GM12878 (cell line): ENCODE data around the gene ATG12. TPM values are rescaled to one million over a fixed set of nuclear protein-coding genes. Genes with fewer than 3 reads are reported as not detected.

Experiments used
- ATAC-seq: fragments of 200-7000 bp; cut with Tn5 transposase; 3 replicates; pipeline ENCODE4 v1.9.1; 2020; ENCODE audit warnings: mild to moderate bottlenecking, moderate library complexity
- BruUV-seq: library from RNA; stranded (reverse); fragments of 400-500 nt; replicated peaks from 2 replicates; lab custom pipeline; 2021; lab: Mats Ljungman, UMichigan
- CTCF ChIA-PET: fragments of 300-600 bp; sonication (Branson Sonifier 250); formaldehyde crosslinking; extraction: SDS; loops from one replicate; lab custom pipeline; 2021; ENCODE audit warnings: inconsistent platforms; lab: Yijun Ruan, JAX
- POLR2A ChIA-PET: fragments of 350-600 bp; formaldehyde crosslinking; extraction: SDS; loops from one replicate; lab custom pipeline; 2021; ENCODE audit warnings: inconsistent platforms; lab: Charles Lee
- RAD21 ChIA-PET: fragments of 300-600 bp; sonication (Branson Sonifier 250); formaldehyde crosslinking; loops from one replicate; lab custom pipeline; 2023; ENCODE audit warnings: antibody characterized with exemption; ENCODE audit not compliant: unreplicated experiment; lab: Charles Lee
- SMC1A ChIA-PET: fragments of 300-600 bp; sonication (Branson Sonifier 250); formaldehyde crosslinking; loops from one replicate; lab custom pipeline; 2023; ENCODE audit not compliant: unreplicated experiment, uncharacterized antibody; lab: Charles Lee
- DNase-seq: peaks from one replicate; pipeline ENCODE4 v3.0.0-alpha.2; 2011; ENCODE audit warnings: low read depth, low spot score
- FAIRE-seq: peaks from 3 replicates; lab custom pipeline; 2011; peaks lifted over from hg19 to GRCh38; lab: Jason Lieb, UNC
- H2AFZ ChIP-seq: 2 replicates; pipeline ENCODE4 v1.6.0; 2011; ENCODE audit warnings: low read depth, low read length, control low read depth; ENCODE audit not compliant: control insufficient read depth
- H3K27ac ChIP-seq: 2 replicates; pipeline ENCODE4 v1.5.1; 2011; ENCODE audit warnings: control low read depth; ENCODE audit not compliant: control insufficient read depth, insufficient read depth
- H3K27me3 ChIP-seq, 2 experiments: replicated peaks in 1 of 2; 2 replicates each; pipeline versions ENCODE4 v1.6.0 to v1.6.1; 2011; ENCODE audit warnings: low read length in 1 of 2; ENCODE audit not compliant: control insufficient read depth in 2 of 2, insufficient read depth in 2 of 2
- H3K36me3 ChIP-seq, 2 experiments: 2 replicates each; pipeline ENCODE4 v1.5.1; 2011; ENCODE audit warnings: low read length in 1 of 2; ENCODE audit not compliant: control insufficient read depth in 2 of 2, insufficient read depth in 2 of 2
- H3K4me1 ChIP-seq: 2 replicates; pipeline ENCODE4 v1.6.1; 2011; ENCODE audit warnings: mild to moderate bottlenecking, low read length, moderate library complexity, mixed read lengths; ENCODE audit not compliant: control insufficient read depth, insufficient read depth
- H3K4me2 ChIP-seq: 2 replicates; pipeline ENCODE4 v1.6.0; 2011; ENCODE audit warnings: control low read depth; ENCODE audit not compliant: control insufficient read depth, insufficient read depth
- H3K4me3 ChIP-seq: fragments of 200-600 bp; sonication (generic); 2 replicates; pipeline ENCODE4 v1.5.1; 2016
- H3K79me2 ChIP-seq: 2 replicates; pipeline ENCODE4 v1.6.0; 2011; ENCODE audit warnings: low read length; ENCODE audit not compliant: control insufficient read depth, insufficient read depth
- H3K9ac ChIP-seq: 2 replicates; pipeline ENCODE4 v1.8.0; 2011; ENCODE audit warnings: low read length, control low read depth, mixed read lengths; ENCODE audit not compliant: control insufficient read depth, insufficient read depth
- H3K9me3 ChIP-seq: replicated peaks from 3 replicates; pipeline ENCODE4 v1.5.1; 2011; ENCODE audit warnings: mild to moderate bottlenecking, low read length; ENCODE audit not compliant: control insufficient read depth, insufficient read depth
- H4K20me1 ChIP-seq: 2 replicates; pipeline ENCODE4 v1.6.0; 2011; ENCODE audit not compliant: control insufficient read depth, insufficient read depth
- BHLHE40 ChIP-seq, 2 experiments: fragments of 450-650 bp in 1 of 2; IDR thresholded peaks; 2 replicates each; pipeline ENCODE4 v1.6.1; 2011 to 2017; ENCODE audit warnings: low read depth in 2 of 2, borderline replicate concordance in 1 of 2, improper control_type of control experiment in 1 of 2, low read length in 1 of 2, mild to moderate bottlenecking in 1 of 2
- CEBPB ChIP-seq, 2 experiments: fragments of 150-350 bp in 1 of 2; IDR thresholded peaks; 2 replicates each; pipeline ENCODE4 v1.6.1; 2012 to 2014; ENCODE audit warnings: low read depth in 2 of 2, low read length in 2 of 2, borderline replicate concordance in 1 of 2, inconsistent platforms in 1 of 2
- CREM ChIP-seq: IDR thresholded peaks from 2 replicates; pipeline ENCODE4 v1.6.1; 2014; ENCODE audit warnings: antibody characterized with exemption, low read depth
- GATAD2B ChIP-seq: fragments of 450-650 bp; conservative IDR thresholded peaks from 2 replicates; pipeline ENCODE4 v1.6.1; 2017; ENCODE audit warnings: low read depth, mild to moderate bottlenecking, moderate library complexity
- HCFC1 ChIP-seq: fragments of 150-350 bp; IDR thresholded peaks from 2 replicates; pipeline ENCODE4 v1.6.1; 2014; ENCODE audit warnings: low read length
- HDAC2 ChIP-seq: fragments of 200-600 bp; sonication (generic); IDR thresholded peaks from 2 replicates; pipeline ENCODE4 v1.6.1; 2017
- IRF4 ChIP-seq: IDR thresholded peaks from 2 replicates; pipeline ENCODE4 v1.6.1; 2011; ENCODE audit warnings: low read depth, low read length
- MTA3 ChIP-seq: IDR thresholded peaks from 2 replicates; pipeline ENCODE4 v1.6.1; 2012; ENCODE audit warnings: low read length, inconsistent platforms, borderline replicate concordance
- MYB ChIP-seq: fragments of 150-350 bp; IDR thresholded peaks from 2 replicates; pipeline ENCODE4 v1.6.1; 2014; ENCODE audit warnings: mild to moderate bottlenecking, low read depth, low read length, borderline replicate concordance
- NFIC ChIP-seq: IDR thresholded peaks from 2 replicates; pipeline ENCODE4 v1.6.1; 2012; ENCODE audit warnings: low read depth, mild to moderate bottlenecking, inconsistent platforms, low read length, moderate library complexity
- POLR2A ChIP-seq: IDR thresholded peaks from 2 replicates; pipeline ENCODE4 v1.6.1; 2011; ENCODE audit warnings: low read depth, mild to moderate bottlenecking, low read length
- RAD51 ChIP-seq: fragments of 450-650 bp; IDR thresholded peaks from 2 replicates; pipeline ENCODE4 v1.6.1; 2016; ENCODE audit warnings: moderate library complexity, mild to moderate bottlenecking, inconsistent platforms
- STAT3 ChIP-seq: IDR thresholded peaks from 2 replicates; pipeline ENCODE4 v1.6.1; 2011; ENCODE audit warnings: low read depth, low read length, improper control_type of control experiment
- SUZ12 ChIP-seq: fragments of 200-600 bp; sonication (generic); IDR thresholded peaks from one replicate; pipeline ENCODE4 v1.6.1; 2018; ENCODE audit warnings: antibody characterized with exemption, mild to moderate bottlenecking; ENCODE audit not compliant: unreplicated experiment
- TAF1 ChIP-seq: IDR thresholded peaks from 2 replicates; pipeline ENCODE4 v1.6.1; 2011; ENCODE audit warnings: mild to moderate bottlenecking, low read depth, low read length, borderline replicate concordance
- ZBTB40 ChIP-seq: fragments of 450-650 bp; IDR thresholded peaks from 2 replicates; pipeline ENCODE4 v1.6.1; 2016; ENCODE audit warnings: mild to moderate bottlenecking, moderate library complexity, borderline replicate concordance
- ZNF622 ChIP-seq: fragments of 450-650 bp; IDR thresholded peaks from 2 replicates; pipeline ENCODE4 v1.6.1; 2017; ENCODE audit warnings: mild to moderate bottlenecking, inconsistent platforms
- WGBS: methylation state at CpG from one replicate; pipeline ENCODE4 v1.1.6; 2016; ENCODE audit warnings: low lambda C conversion rate; ENCODE audit not compliant: insufficient replicate concordance, insufficient coverage; ENCODE audit errors: missing lambda C conversion rate; 5-methylcytosine and 5-hydroxymethylcytosine counted together
- in situ Hi-C: fragments of 300-500 bp; cut with MboI; formaldehyde crosslinking; loops from 9 replicates; pipeline ENCODE4 v1.14.3; 2018; ENCODE audit warnings: mixed read lengths
- intact Hi-C: fragments of 100-400 bp; cut with micrococcal nuclease; formaldehyde crosslinking; loops from one replicate; pipeline ENCODE4 v1.14.2; 2022; ENCODE audit not compliant: unreplicated experiment
- polyA plus RNA-seq, 11 experiments: library from polyadenylated mRNA; depleted of rRNA in 4 of 11; unstranded in 6 of 11; stranded (reverse) in 5 of 11; fragments of >200 nt; fragmentation: Nextera tagmentation in 4 of 11; fragmentation: Illumina TruSeq in 1 of 11; extraction: Ambion mirVana in 4 of 11; extraction: Trizol in 1 of 11; gene quantifications; 1 replicate in 1 of 11; 2 replicates in 10 of 11; pipeline versions ENCODE4 v1.2.1 to v1.2.3, GENCODE V29; 2011 to 2016; ENCODE audit warnings: inconsistent platforms in 2 of 11, missing spikeins in 2 of 11, low read depth in 1 of 11
- total RNA-seq, 4 experiments: library from RNA; depleted of rRNA in 3 of 4; stranded (reverse); fragments of >200 nt in 3 of 4; fragmentation: Illumina TruSeq in 1 of 4; extraction: Trizol in 1 of 4; gene quantifications; 2 replicates each; pipeline versions ENCODE4 v1.2.1 to v1.2.3, GENCODE V29; 2013 to 2021

ATG12 gene
- total and polyA plus RNA-seq, 10 of the 15 experiments (the other 5 are each of a cell fraction or from before 2014, with no cell fraction given): 23.2 to 92.0 (median 58.6) TPM

DNA sequence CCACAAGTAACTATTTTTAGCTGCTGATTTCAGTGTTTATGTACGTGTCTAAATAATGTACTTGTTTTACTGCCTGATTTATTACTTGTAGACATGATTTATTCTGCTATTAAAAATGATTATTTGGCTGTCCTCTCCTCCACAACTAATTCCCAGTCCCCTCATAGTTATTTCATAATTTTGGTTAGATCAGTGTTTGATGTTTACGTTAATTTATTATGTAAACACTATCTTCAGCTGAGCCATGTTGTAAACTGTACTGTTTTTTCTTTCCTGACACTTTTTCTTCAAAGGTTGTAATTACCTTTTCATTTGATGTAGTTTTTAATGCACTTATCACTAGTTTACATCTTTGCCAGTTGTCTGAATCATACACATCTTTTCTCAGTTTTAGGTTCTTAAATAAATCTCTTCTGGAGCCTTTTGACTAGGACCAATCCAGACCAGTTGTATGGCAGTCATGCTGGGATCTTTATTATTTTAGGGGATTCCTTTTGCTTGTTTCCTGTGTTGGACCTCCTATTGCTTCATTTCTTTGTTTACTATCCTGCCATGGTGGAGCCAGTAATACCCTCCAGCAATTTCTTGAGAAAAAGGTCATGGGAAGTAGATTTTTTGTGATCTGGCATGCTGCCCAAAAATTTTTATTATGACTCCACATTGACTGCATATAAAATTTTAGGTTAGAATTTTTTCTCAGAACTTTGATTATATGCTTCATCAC, 16.4 kb upstream of the ATG12 start:
- DNase-seq (no peak), FAIRE-seq (no peak), ATAC-seq (no peak)
- TF ChIP-seq HCFC1: no peak
- TF ChIP-seq GATAD2B: no peak
- TF ChIP-seq ZNF622: no peak
- no peak for TF ChIP-seq NFIC
- TF ChIP-seq IRF4: no peak
- no peak for TF ChIP-seq BHLHE40 (IDR thresholded peaks at IDR 0.05; ENCODE audit: borderline replicate concordance in 1 of 2, low read depth in 2 of 2, low read length in 1 of 2)
- no peak for TF ChIP-seq MYB
- no peak for TF ChIP-seq SUZ12
- TF ChIP-seq RAD51: no peak
- TF ChIP-seq STAT3: no peak
- no peak for TF ChIP-seq HDAC2
- TF ChIP-seq POLR2A: no peak
- TF ChIP-seq CREM: no peak
- no peak for TF ChIP-seq MTA3
- no peak for TF ChIP-seq CEBPB (IDR thresholded peaks at IDR 0.05; ENCODE audit: borderline replicate concordance in 1 of 2, low read depth in 2 of 2, low read length in 2 of 2)
- TF ChIP-seq ZBTB40: no peak
- TF ChIP-seq TAF1: no peak
- WGBS: 71% methylated on average over 2 of the region's 2 CpGs
- ChIA-PET RAD21 (no interaction called here), SMC1A (interaction anchor here (0.9 to 1.3 kb wide), 2 partner anchors 10 to 16 kb away, joined by 3 read pairs; no protein-coding TSS in a partner anchor), CTCF (no interaction called here), POLR2A (no interaction called here)
- Histone ChIP-seq H3K4me2 (peak overlapping the region; percentile 26), H3K79me2 (peaks cover 68% of the 10 kb centered on the region), H3K9me3 (peaks cover 5% of the 10 kb centered on the region), H2AFZ (no peak overlapping the region), H4K20me1 (no peaks in the 10 kb centered on the region), H3K27me3 (no peaks in the 10 kb centered on the region), H3K4me3 (no peak overlapping the region), H3K36me3 (no peaks in the 10 kb centered on the region), H3K4me1 (no peaks in the 10 kb centered on the region), H3K27ac (no peak overlapping the region), H3K9ac (no peak overlapping the region)
- in situ Hi-C loops (no loop called here), intact Hi-C loops (no loop called here)
- no TSS peak for BruUV-seq
